ENCODE results near the gene DUSP5. TPM values are rescaled to one million over a fixed set of nuclear protein-coding genes. Genes with fewer than 3 reads are reported as not detected.

The DUSP5 gene
- total RNA-seq, 3 donors from 2014 or later, result 3.8 to 35.4 (median 26.9) TPM

DNA sequence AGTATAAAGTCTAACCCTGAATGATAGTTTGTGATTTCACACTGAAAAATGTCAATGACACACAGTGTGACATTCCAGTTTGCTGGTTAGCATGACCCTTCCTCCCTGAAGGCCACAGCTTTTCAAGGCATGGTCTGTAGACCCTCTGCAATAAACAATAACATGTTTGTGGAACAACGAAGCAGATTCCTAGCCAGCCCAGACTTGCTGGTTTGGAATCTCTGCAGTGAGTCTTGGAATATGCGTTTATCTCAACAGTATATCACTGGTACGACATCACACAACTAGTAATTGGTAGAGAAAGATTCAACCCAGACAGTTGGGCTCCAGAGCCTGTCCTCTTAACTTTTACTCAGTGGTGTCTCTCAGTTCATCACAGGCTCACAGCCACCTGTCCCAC lies 23.7 kb upstream of the DUSP5 start:
- no peak overlapping the region for H3K27ac ChIP-seq
- intact Hi-C loops (cut with DNase I; ENCODE audit: low total_unique reads), result no loop called here
- no peaks in the 10 kb centered on the region for H3K9me3 ChIP-seq
- no peaks in the 10 kb centered on the region for H3K27me3 ChIP-seq
- TF ChIP-seq POLR2A (IDR thresholded peaks at IDR 0.05) (no peak), POLR2AphosphoS5 (IDR thresholded peaks at IDR 0.05) (no peak)
- TF ChIP-seq, protein P1, sequence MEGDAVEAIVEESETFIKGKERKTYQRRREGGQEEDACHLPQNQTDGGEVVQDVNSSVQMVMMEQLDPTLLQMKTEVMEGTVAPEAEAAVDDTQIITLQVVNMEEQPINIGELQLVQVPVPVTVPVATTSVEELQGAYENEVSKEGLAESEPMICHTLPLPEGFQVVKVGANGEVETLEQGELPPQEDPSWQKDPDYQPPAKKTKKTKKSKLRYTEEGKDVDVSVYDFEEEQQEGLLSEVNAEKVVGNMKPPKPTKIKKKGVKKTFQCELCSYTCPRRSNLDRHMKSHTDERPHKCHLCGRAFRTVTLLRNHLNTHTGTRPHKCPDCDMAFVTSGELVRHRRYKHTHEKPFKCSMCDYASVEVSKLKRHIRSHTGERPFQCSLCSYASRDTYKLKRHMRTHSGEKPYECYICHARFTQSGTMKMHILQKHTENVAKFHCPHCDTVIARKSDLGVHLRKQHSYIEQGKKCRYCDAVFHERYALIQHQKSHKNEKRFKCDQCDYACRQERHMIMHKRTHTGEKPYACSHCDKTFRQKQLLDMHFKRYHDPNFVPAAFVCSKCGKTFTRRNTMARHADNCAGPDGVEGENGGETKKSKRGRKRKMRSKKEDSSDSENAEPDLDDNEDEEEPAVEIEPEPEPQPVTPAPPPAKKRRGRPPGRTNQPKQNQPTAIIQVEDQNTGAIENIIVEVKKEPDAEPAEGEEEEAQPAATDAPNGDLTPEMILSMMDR (IDR thresholded peaks at IDR 0.05), result no peak
- no peak overlapping the region for H3K4me3 ChIP-seq
- no peak for DNase-seq (ENCODE audit: low spot score in 2 of 2)
- no peaks in the 10 kb centered on the region for H3K4me1 ChIP-seq
- no peaks in the 10 kb centered on the region for H3K36me3 ChIP-seq

DNA sequence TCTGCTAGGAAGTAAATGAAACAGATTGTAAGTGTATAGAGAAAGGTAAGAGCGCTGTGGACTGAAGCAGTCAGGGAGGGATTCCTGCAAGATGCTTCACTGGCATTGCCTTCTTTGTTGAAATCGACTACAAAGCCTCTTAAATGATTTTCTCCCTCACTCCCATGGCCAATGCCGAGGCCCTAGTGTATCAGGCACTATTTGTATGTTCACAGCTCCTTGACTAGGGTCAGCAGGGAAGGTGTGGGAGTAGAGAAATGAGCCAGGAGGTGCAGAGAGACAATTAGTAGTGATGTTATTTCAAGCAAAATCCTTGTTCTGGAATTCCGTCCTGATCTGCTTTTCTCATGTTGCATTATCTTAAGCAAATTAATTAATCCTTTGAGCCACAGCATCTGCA lies 22.9 kb upstream of the DUSP5 start:
- intact Hi-C loops (cut with DNase I; ENCODE audit: low total_unique reads), result no loop called here
- TF ChIP-seq POLR2AphosphoS5 (IDR thresholded peaks at IDR 0.05) (no peak), POLR2A (IDR thresholded peaks at IDR 0.05) (no peak)
- TF ChIP-seq, protein P1 (IDR thresholded peaks at IDR 0.05), result no peak

DNA sequence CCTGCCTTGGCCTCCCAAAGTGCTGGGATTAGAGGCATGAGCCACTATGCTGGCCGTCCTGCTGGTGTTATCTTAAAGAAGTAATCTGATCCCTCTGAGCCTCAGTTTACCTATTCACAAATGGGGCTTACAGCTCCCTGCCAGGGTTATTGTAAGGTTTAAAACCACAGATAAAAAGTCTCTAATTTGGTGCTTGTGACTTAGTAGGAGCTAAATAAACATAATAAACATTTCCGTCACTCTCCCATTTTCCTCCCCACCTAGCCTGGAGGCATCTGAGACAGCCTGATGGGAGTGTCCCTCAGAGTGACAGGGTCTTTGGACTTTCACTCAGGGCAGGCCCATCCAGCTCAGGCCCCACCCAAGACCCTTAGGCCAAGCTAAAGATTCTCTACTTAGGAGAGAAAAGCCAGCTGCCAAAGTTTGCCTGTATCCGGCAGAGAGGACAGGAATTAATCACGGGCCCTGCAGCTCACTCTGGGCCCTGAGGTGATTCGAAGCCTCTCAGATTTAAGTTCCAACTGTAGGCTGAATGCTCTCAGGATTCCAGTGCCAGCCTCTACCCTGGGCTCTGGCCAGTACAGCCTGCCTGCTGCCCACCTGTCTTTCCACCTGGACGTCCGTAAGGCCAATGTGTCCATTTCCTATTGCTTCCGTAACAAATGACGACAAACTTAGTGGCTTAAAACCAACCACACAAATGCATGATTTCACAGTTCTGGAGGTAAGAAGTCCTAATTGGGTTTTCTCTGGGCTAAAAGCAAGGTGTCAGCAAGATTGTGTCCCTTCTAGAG lies 21.8 kb upstream of the DUSP5 start:
- Histone ChIP-seq H3K27ac (no peak overlapping the region), H3K4me3 (no peak overlapping the region), H3K9me3 (no peaks in the 10 kb centered on the region), H3K4me1 (no peaks in the 10 kb centered on the region), H3K36me3 (no peaks in the 10 kb centered on the region), H3K27me3 (no peaks in the 10 kb centered on the region)
- TF ChIP-seq, protein P1 (IDR thresholded peaks at IDR 0.05), result no peak
- TF ChIP-seq POLR2A (IDR thresholded peaks at IDR 0.05) (no peak), POLR2AphosphoS5 (IDR thresholded peaks at IDR 0.05) (no peak)
- intact Hi-C loops (cut with DNase I; ENCODE audit: low total_unique reads), result no loop called here
- DNase-seq (ENCODE audit: low spot score in 2 of 2), result no peak

More for the DNA sequence above, 22.9 kb upstream of the DUSP5 start:
- H3K4me3 ChIP-seq, result no peak overlapping the region
- H3K9me3 ChIP-seq, result no peaks in the 10 kb centered on the region
- no peaks in the 10 kb centered on the region for H3K4me1 ChIP-seq
- no peak for DNase-seq (ENCODE audit: low spot score in 2 of 2)
- no peaks in the 10 kb centered on the region for H3K36me3 ChIP-seq
- no peaks in the 10 kb centered on the region for H3K27me3 ChIP-seq
- H3K27ac ChIP-seq, result no peak overlapping the region

DNA sequence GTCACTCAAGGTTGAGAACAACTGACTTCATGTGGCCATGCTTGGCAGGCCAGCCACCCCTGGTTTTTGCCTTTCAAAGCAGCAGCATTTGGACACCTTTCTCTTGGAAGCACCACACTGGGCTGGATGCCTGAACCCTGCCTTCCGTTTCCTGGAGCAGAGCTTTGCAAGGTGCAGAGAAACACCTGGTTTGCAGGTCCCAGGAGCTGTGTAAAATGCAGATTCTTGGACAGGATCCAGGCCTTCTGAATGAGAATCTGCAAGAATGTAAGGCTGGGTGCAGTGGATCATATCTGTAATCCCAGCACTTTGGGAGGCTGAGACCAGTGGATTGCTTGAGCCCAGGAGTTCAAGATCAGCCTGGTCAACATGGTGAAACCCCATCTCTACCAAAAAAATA lies 18.0 kb upstream of the DUSP5 start:
- no peak for DNase-seq (ENCODE audit: low spot score in 2 of 2)
- Histone ChIP-seq H3K4me1 (no peaks in the 10 kb centered on the region), H3K27me3 (no peaks in the 10 kb centered on the region), H3K4me3 (no peak overlapping the region), H3K27ac (no peak overlapping the region), H3K36me3 (no peaks in the 10 kb centered on the region), H3K9me3 (no peaks in the 10 kb centered on the region)
- TF ChIP-seq POLR2A (IDR thresholded peaks at IDR 0.05) (no peak), POLR2AphosphoS5 (IDR thresholded peaks at IDR 0.05) (no peak)
- TF ChIP-seq, protein P1 (IDR thresholded peaks at IDR 0.05), result no peak
- intact Hi-C loops (cut with DNase I; ENCODE audit: low total_unique reads), result no loop called here

DNA sequence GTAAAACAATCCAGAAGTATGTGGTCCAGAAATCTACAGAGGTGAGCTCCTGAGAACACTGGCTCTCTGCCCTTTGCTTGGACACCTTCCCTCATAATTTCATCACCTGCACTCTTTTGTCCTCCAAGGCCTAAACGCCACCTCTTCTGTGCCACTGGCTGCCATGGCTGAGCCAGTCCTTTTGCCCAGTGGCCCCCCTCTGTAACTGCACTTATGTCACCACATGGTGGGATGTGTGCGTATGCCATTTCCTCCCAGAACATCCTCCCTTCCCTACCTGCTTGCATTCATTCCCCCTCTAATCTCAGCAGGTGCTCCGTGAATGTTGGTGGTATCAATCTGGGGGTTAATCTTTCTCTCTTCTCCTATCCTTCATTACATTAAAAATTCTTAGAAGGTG lies 17.3 kb upstream of the DUSP5 start:
- no peaks in the 10 kb centered on the region for H3K36me3 ChIP-seq
- TF ChIP-seq, protein P1 (IDR thresholded peaks at IDR 0.05), result no peak
- no peak for TF ChIP-seq POLR2AphosphoS5 (IDR thresholded peaks at IDR 0.05)
- no peak for TF ChIP-seq POLR2A (IDR thresholded peaks at IDR 0.05)
- H3K27ac ChIP-seq, result no peak overlapping the region
- H3K4me1 ChIP-seq, result no peaks in the 10 kb centered on the region
- no peaks in the 10 kb centered on the region for H3K9me3 ChIP-seq
- no peak overlapping the region for H3K4me3 ChIP-seq
- H3K27me3 ChIP-seq, result no peaks in the 10 kb centered on the region
- DNase-seq (ENCODE audit: low spot score in 2 of 2), result no peak
- intact Hi-C loops (cut with DNase I; ENCODE audit: low total_unique reads), result no loop called here
